ENCODE data around the gene SLC30A7.

- TF ChIP-seq CTCF (IDR thresholded peaks at IDR 0.05; ENCODE audit: low read length) = no peak
- no peak for TF ChIP-seq EZH2 (IDR thresholded peaks at IDR 0.05; ENCODE audit: borderline replicate concordance, low read length)
These were observed 109.3 kb downstream of the SLC30A7 start for GRCh38 chr1:101005183-101005582.

Measured in OCI-LY1 (cell line).